Endothelial cell of umbilical vein (primary cell): ENCODE measurements around the gene IFT74.

Source experiments
- CTCF ChIP-seq, 2 donors: IDR thresholded peaks; 1 replicate in 1 of 2; 2 replicates in 1 of 2; pipeline ENCODE4 v1.5.1; 2011; ENCODE audit warnings: low read length in 2 of 2, mild to moderate bottlenecking in 2 of 2, moderate library complexity in 2 of 2, control low read depth in 1 of 2, inconsistent platforms in 1 of 2, low read depth in 1 of 2; ENCODE audit not compliant: insufficient read depth in 1 of 2; ENCODE audit errors: extremely low read depth in 1 of 2
- MYC ChIP-seq: IDR thresholded peaks from one replicate; pipeline ENCODE4 v1.6.1; 2011; ENCODE audit warnings: mild to moderate bottlenecking, low read depth, low read length
- POLR2A ChIP-seq: IDR thresholded peaks from 2 replicates; pipeline ENCODE4 v1.6.1; 2012; ENCODE audit warnings: low read depth, mild to moderate bottlenecking, control low read depth, low read length
- POLR2AphosphoS5 ChIP-seq: IDR thresholded peaks from 2 replicates; pipeline ENCODE4 v1.6.1; 2012; ENCODE audit warnings: low read depth, mild to moderate bottlenecking, control low read depth, low read length, moderate library complexity; ENCODE audit not compliant: insufficient read depth

- TF ChIP-seq POLR2A (no peak), CTCF (IDR thresholded peaks at IDR 0.05; ENCODE audit: extremely low read depth in 1 of 2, insufficient read depth in 1 of 2, low read depth in 1 of 2, low read length in 2 of 2) (no peak), POLR2AphosphoS5 (no peak), MYC (no peak)
Measured at GRCh38 chr9:27110181-27110580, 154.0 kb downstream of the IFT74 start.
